Karpas-422 (cell line): ENCODE results near the gene GREB1L. TPM values are rescaled to one million over a fixed set of nuclear protein-coding genes. Genes with fewer than 3 reads are reported as not detected.
A peak's percentile ranks its signal among the peaks of the same experiment; 100 is the strongest.

Source experiments
- DNase-seq: peaks from one replicate; pipeline ENCODE4 v3.0.0-alpha.2; 2015
- H2AFZ ChIP-seq: fragments of 200-600 bp; sonication (generic); 2 replicates; pipeline ENCODE4 v1.6.1; 2014; ENCODE audit warnings: antibody characterized with exemption, low read length, mixed read lengths
- H3K27ac ChIP-seq: fragments of 200-600 bp; sonication (generic); 2 replicates; pipeline ENCODE4 v1.5.1; 2014; ENCODE audit warnings: mild to moderate bottlenecking, low read length, moderate library complexity
- H3K27me3 ChIP-seq: fragments of 200-600 bp; sonication (generic); 2 replicates; pipeline ENCODE4 v1.6.1; 2014; ENCODE audit warnings: low read length, mixed read lengths
- H3K36me3 ChIP-seq: fragments of 200-600 bp; sonication (generic); 2 replicates; pipeline ENCODE4 v1.6.1; 2014; ENCODE audit warnings: low read length, mixed read lengths; ENCODE audit not compliant: insufficient read depth
- H3K4me1 ChIP-seq: fragments of 200-600 bp; sonication (generic); 2 replicates; pipeline ENCODE4 v1.6.1; 2014; ENCODE audit warnings: mild to moderate bottlenecking, low read length, mixed read lengths
- H3K4me2 ChIP-seq: fragments of 200-600 bp; sonication (generic); 2 replicates; pipeline ENCODE4 v1.6.1; 2014; ENCODE audit warnings: low read length, low read depth, mild to moderate bottlenecking; ENCODE audit not compliant: poor library complexity, severe bottlenecking
- H3K4me3 ChIP-seq: fragments of 200-600 bp; sonication (generic); 2 replicates; pipeline ENCODE4 v1.5.1; 2014; ENCODE audit warnings: mild to moderate bottlenecking, antibody characterized with exemption, low read length, mixed read lengths
- H3K79me2 ChIP-seq: fragments of 200-600 bp; sonication (generic); 2 replicates; pipeline ENCODE4 v1.6.1; 2014; ENCODE audit warnings: mild to moderate bottlenecking, low read length, mixed read lengths
- H3K9ac ChIP-seq: fragments of 200-600 bp; sonication (generic); 2 replicates; pipeline ENCODE4 v1.6.0; 2014; ENCODE audit warnings: low read length
- H3K9me2 ChIP-seq: fragments of 200-600 bp; sonication (generic), shearing (Covaris generic); replicated peaks from 2 replicates; pipeline ENCODE4 v1.6.0; 2014; ENCODE audit warnings: mild to moderate bottlenecking, low read length, moderate library complexity; ENCODE audit not compliant: insufficient read depth
- H3K9me3 ChIP-seq: fragments of 300-700, 200-600 bp; sonication (generic); 2 replicates; pipeline ENCODE4 v1.6.1; 2014; ENCODE audit warnings: low read length, mixed read lengths
- H4K20me1 ChIP-seq: fragments of 200-600 bp; sonication (generic); 2 replicates; pipeline ENCODE4 v1.6.1; 2014; ENCODE audit warnings: mild to moderate bottlenecking, antibody characterized with exemption, low read length, low read depth; ENCODE audit not compliant: insufficient read depth
- total RNA-seq: library from RNA; depleted of rRNA; stranded (reverse); fragments of >200 nt; shearing (Covaris generic); gene quantifications from 2 replicates; pipeline ENCODE4 v1.2.3, GENCODE V29; 2014; ENCODE audit warnings: low replicate concordance

Gene GREB1L
- total RNA-seq, 1 experiment from 2014 or later: not detected

- no peaks in the 10 kb centered on the region for H3K9me2 ChIP-seq
- no peaks in the 10 kb centered on the region for H4K20me1 ChIP-seq
- no peak overlapping the region for H3K9ac ChIP-seq
- no peak overlapping the region for H3K4me2 ChIP-seq
- H2AFZ ChIP-seq: no peak overlapping the region
- H3K4me3 ChIP-seq: no peak overlapping the region
- H3K36me3 ChIP-seq: no peaks in the 10 kb centered on the region
- no peak overlapping the region for H3K27ac ChIP-seq
- H3K9me3 ChIP-seq: no peaks in the 10 kb centered on the region
- DNase-seq: no peak
- no peaks in the 10 kb centered on the region for H3K4me1 ChIP-seq
- no peaks in the 10 kb centered on the region for H3K79me2 ChIP-seq
- H3K27me3 ChIP-seq: no peaks in the 10 kb centered on the region
Measured at GRCh38 chr18:21439431-21439846, 197.4 kb downstream of the GREB1L start.

GRCh38 chr18:21441670-21442069 is 199.6 kb downstream of the GREB1L start:
- H3K36me3 ChIP-seq: no peaks in the 10 kb centered on the region
- no peaks in the 10 kb centered on the region for H3K4me1 ChIP-seq
- no peaks in the 10 kb centered on the region for H3K9me3 ChIP-seq
- no peak overlapping the region for H3K9ac ChIP-seq
- no peak for DNase-seq
- no peak overlapping the region for H3K4me2 ChIP-seq
- H3K27me3 ChIP-seq: no peaks in the 10 kb centered on the region
- no peak overlapping the region for H3K27ac ChIP-seq
- no peaks in the 10 kb centered on the region for H3K79me2 ChIP-seq
- H3K4me3 ChIP-seq: no peak overlapping the region
- no peak overlapping the region for H2AFZ ChIP-seq
- no peaks in the 10 kb centered on the region for H4K20me1 ChIP-seq
- no peaks in the 10 kb centered on the region for H3K9me2 ChIP-seq

GRCh38 chr18:21443776-21444464 is 201.9 kb downstream of the GREB1L start:
- Histone ChIP-seq H3K9ac (no peak overlapping the region), H3K9me3 (no peaks in the 10 kb centered on the region), H3K4me3 (no peak overlapping the region), H3K36me3 (no peaks in the 10 kb centered on the region), H3K9me2 (no peaks in the 10 kb centered on the region), H3K27ac (no peak overlapping the region), H3K4me1 (no peaks in the 10 kb centered on the region), H3K27me3 (no peaks in the 10 kb centered on the region), H3K79me2 (no peaks in the 10 kb centered on the region), H2AFZ (no peak overlapping the region), H4K20me1 (no peaks in the 10 kb centered on the region), H3K4me2 (no peak overlapping the region)
- DNase-seq: no peak

GRCh38 chr18:21444465-21445212 is 202.6 kb downstream of the GREB1L start:
- no peaks in the 10 kb centered on the region for H3K9me2 ChIP-seq
- H3K4me2 ChIP-seq: no peak overlapping the region
- no peak overlapping the region for H3K27ac ChIP-seq
- H3K4me3 ChIP-seq: no peak overlapping the region
- H4K20me1 ChIP-seq: no peaks in the 10 kb centered on the region
- H3K27me3 ChIP-seq: no peaks in the 10 kb centered on the region
- no peaks in the 10 kb centered on the region for H3K4me1 ChIP-seq
- no peak overlapping the region for H3K9ac ChIP-seq
- H3K9me3 ChIP-seq: no peaks in the 10 kb centered on the region
- H3K36me3 ChIP-seq: no peaks in the 10 kb centered on the region
- DNase-seq: peak; percentile 79
- H2AFZ ChIP-seq: no peak overlapping the region
- H3K79me2 ChIP-seq: no peaks in the 10 kb centered on the region

GRCh38 chr18:21448299-21448698 is 206.3 kb downstream of the GREB1L start:
- Histone ChIP-seq H3K9me2 (no peaks in the 10 kb centered on the region), H3K4me2 (no peak overlapping the region), H3K4me1 (no peaks in the 10 kb centered on the region), H3K79me2 (no peaks in the 10 kb centered on the region), H3K27me3 (no peaks in the 10 kb centered on the region), H3K27ac (no peak overlapping the region), H3K4me3 (no peak overlapping the region), H3K9me3 (no peaks in the 10 kb centered on the region), H2AFZ (no peak overlapping the region), H3K36me3 (no peaks in the 10 kb centered on the region), H4K20me1 (no peaks in the 10 kb centered on the region), H3K9ac (no peak overlapping the region)
- no peak for DNase-seq

GRCh38 chr18:21449367-21450290 is 207.6 kb downstream of the GREB1L start:
- H3K36me3 ChIP-seq: no peaks in the 10 kb centered on the region
- no peaks in the 10 kb centered on the region for H3K9me2 ChIP-seq
- no peak overlapping the region for H3K9ac ChIP-seq
- no peaks in the 10 kb centered on the region for H3K9me3 ChIP-seq
- H3K4me2 ChIP-seq: no peak overlapping the region
- no peaks in the 10 kb centered on the region for H3K4me1 ChIP-seq
- H3K27me3 ChIP-seq: no peaks in the 10 kb centered on the region
- no peak overlapping the region for H3K4me3 ChIP-seq
- H3K27ac ChIP-seq: no peak overlapping the region
- H4K20me1 ChIP-seq: no peaks in the 10 kb centered on the region
- DNase-seq: no peak
- H3K79me2 ChIP-seq: no peaks in the 10 kb centered on the region
- no peak overlapping the region for H2AFZ ChIP-seq

GRCh38 chr18:21450503-21450902 is 208.5 kb downstream of the GREB1L start:
- Histone ChIP-seq H3K27me3 (no peaks in the 10 kb centered on the region), H3K4me2 (no peak overlapping the region), H3K4me3 (no peak overlapping the region), H3K27ac (no peak overlapping the region), H3K4me1 (no peaks in the 10 kb centered on the region), H3K9ac (no peak overlapping the region), H3K9me3 (no peaks in the 10 kb centered on the region), H3K79me2 (no peaks in the 10 kb centered on the region), H4K20me1 (no peaks in the 10 kb centered on the region), H2AFZ (no peak overlapping the region), H3K9me2 (no peaks in the 10 kb centered on the region), H3K36me3 (no peaks in the 10 kb centered on the region)
- DNase-seq: no peak

GRCh38 chr18:21450913-21451312 is 208.9 kb downstream of the GREB1L start:
- H3K4me3 ChIP-seq: no peak overlapping the region

More at GRCh38 chr18:21450913-21451312, 208.9 kb downstream of the GREB1L start:
- Histone ChIP-seq H3K4me2 (no peak overlapping the region), H3K27ac (no peak overlapping the region), H3K36me3 (no peaks in the 10 kb centered on the region), H3K9ac (no peak overlapping the region), H2AFZ (no peak overlapping the region), H4K20me1 (no peaks in the 10 kb centered on the region), H3K9me2 (no peaks in the 10 kb centered on the region), H3K9me3 (no peaks in the 10 kb centered on the region), H3K4me1 (no peaks in the 10 kb centered on the region), H3K27me3 (no peaks in the 10 kb centered on the region), H3K79me2 (no peaks in the 10 kb centered on the region)
- DNase-seq: no peak
